OCI-LY1 (cell line): Measurements from ENCODE around the gene DROSHA.

Experiments
- CTCF ChIP-seq: fragments of 200-600 bp; sonication (generic), shearing (Covaris generic); IDR thresholded peaks from 2 replicates; pipeline ENCODE4 v1.5.1; 2017; ENCODE audit warnings: mild to moderate bottlenecking, antibody characterized with exemption, low read length, moderate library complexity, mixed read lengths
- EZH2 ChIP-seq: fragments of 200-600 bp; sonication (generic), shearing (Covaris generic); IDR thresholded peaks from 2 replicates; pipeline ENCODE4 v1.8.0; 2017; ENCODE audit warnings: borderline replicate concordance, mixed run types, mild to moderate bottlenecking, antibody characterized with exemption, low read length, moderate library complexity, mixed read lengths

GRCh38 chr5:31453522-31453921, 78.4 kb downstream of the DROSHA start:
- TF ChIP-seq CTCF (no peak), EZH2 (no peak)
